SKM-1 (cell line): ENCODE measurements around the gene IQCK.
"Not testable (repeated sequence)": the region's sequence is repeated elsewhere in the genome, so short reads cannot be mapped to it uniquely, and the experiment has no call there.

Experiments
- DNase-seq: peaks from one replicate; lab custom pipeline; 2025; ENCODE audit not compliant: unreplicated experiment; lab: John Stamatoyannopoulos, UW

Gene IQCK

GRCh38 chr16:19785081-19785480 lies 67.0 kb downstream of the IQCK start:
- no peak for DNase-seq

DNA sequence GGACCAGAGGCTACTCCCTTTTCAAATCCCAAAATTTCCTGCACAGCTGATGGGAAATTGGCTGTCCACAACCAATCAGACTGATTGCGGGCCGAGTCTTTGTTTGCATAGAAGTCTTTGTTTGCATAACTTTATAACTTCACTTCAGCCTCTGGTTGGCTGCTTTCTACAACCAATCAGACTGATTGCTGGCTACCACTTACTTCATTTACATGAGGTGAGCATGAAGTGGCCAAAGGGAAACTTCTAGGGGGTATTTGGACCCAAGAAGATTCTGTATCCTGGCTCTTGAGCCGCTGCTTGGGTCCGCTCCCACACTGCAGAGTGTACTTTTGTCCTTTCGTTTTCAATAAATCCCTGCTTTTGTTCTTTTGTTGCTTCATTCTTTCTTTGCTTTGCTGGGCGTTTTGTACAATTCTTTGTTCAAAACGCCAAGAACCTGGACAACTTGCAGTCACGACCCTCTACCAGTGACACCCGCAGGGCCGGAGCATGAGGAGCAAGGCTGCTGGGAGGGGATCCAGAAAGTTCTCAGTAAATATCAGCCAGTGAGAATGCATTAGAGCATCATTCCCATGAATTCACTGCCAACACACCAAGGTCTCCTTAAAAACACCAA lies 67.5 kb downstream of the IQCK start:
- no peak for DNase-seq

GRCh38 chr16:19801369-19801768 lies 83.3 kb downstream of the IQCK start:
- not testable (repeated sequence) for DNase-seq

- DNase-seq = not testable (repeated sequence)
Observed at GRCh38 chr16:19801824-19802223, 83.8 kb downstream of the IQCK start.

- DNase-seq = no peak
Observed at GRCh38 chr16:19802612-19803011, 84.5 kb downstream of the IQCK start.

DNA sequence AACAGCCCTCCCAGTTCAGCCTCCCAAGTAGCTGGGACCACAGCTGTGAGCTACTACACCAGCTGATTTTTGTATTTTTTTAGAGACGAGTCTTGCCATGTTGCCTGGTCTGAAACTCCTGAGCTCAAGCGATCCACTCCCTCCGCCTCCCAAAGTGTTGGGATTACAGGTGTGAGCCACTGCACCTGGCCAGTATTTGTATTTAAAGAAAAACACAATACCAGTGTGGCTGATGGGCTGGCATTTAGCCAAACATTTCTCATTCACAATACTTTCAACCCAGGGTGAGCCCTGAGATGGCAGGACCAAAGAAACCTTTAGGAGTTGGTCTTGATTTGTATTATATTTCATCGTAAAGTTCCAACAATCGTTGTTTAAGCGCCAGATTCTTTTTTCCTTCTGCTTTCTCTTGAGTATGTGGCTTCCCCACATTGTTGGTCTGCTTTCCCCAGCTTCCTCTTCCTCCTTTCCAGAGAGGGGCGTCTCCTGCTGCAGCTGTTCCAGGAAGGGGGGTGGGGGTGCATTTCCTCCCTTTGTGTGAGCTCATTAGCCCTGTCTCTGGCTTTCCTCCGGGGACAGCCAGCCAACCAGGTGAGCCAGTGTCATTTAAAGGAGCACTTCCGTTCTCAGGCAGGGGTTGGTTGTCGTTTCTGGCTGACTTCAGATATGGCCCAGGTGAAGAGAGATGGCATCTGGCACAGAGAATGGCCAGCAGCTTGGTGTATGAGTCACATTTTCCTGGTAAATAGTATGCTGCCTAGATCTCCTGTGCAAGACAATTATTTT lies 86.7 kb downstream of the IQCK start:
- peak; percentile 77 for DNase-seq

DNA sequence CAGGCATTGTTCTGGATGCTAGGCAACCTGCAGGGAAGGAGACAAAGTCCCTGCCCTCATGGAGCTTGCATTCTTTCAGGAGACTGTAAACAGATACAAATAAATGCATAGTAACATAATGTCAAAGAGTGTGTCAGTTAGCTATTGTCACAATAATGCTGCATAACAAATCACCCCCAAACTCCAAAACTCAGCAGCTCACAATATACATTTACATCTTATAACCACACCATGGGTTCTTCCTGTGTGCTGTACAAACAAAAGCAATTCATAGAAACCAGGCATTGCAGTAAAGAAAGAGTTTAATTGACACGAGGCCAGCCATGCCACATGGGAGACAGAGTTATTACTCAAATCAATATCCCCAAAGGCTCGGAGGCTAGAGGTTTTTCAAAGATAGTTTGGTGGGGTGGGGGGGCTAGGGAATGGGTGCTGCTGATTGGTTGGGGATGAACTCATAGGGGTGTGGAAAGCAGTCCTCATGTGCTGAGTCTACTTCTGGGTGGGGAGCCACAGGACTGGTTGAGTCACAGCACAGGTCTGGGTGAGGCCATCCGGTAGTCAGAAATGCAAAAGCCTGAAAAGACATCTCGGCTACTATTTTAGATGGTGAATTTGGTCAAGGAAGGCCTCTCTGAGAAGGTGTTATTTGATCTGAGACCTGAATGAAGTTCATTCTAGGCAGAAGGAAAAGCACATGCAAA lies 87.5 kb downstream of the IQCK start:
- no peak for DNase-seq

DNA sequence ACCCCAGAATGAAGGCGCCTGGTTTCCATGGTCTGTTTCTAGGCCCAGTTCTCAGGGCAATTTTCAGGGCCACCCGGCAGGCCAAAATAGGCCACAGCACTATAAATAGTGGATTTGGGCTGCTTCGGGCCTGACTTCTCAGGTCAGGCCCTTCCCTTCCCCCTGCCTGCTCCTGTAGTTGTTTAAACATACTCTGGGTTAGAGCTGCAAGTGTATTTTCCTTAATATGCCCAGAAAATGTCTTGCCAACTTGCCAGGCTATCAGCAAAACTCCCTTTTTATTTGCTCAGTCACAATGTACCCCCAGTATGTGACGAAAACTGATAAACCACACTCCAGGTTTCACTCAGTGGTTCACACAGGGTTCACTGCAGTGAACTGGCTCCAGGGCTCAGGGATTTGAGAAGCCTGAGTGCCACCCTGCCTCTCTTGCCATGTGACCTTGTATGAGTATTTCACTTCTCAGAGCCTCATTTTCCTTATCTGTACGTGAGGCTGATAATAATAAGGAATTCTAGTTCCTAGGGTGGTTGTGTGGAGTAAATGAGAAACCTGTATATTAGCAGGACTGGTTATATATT lies 90.1 kb downstream of the IQCK start:
- no peak for DNase-seq

DNA sequence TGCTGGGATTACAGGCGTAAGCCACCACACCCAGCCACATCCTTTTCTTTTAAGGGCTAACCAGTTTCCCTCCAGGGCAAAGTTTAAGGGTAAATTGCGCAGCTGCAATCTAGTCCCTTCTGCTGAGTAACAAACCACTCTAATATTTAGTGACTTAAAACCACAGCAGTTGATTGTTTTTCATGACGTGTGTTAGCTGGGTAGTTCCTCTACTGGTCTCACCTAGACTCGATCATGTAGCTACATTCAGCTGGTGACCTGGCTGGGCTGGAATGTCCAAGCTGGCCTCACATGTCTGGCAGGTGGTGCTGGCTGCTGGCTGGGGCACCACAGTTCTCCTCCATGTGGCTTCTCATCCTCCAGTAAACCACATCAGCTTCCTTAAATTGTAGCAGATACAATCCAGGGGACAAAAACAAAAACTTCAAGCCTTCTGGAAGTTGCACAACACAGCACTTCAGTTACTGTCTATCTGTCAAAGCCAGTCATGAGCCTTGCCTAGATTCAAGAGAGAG lies 91.1 kb downstream of the IQCK start:
- peak; percentile 52 for DNase-seq

GRCh38 chr16:19809693-19810092 lies 91.6 kb downstream of the IQCK start:
- no peak for DNase-seq

DNA sequence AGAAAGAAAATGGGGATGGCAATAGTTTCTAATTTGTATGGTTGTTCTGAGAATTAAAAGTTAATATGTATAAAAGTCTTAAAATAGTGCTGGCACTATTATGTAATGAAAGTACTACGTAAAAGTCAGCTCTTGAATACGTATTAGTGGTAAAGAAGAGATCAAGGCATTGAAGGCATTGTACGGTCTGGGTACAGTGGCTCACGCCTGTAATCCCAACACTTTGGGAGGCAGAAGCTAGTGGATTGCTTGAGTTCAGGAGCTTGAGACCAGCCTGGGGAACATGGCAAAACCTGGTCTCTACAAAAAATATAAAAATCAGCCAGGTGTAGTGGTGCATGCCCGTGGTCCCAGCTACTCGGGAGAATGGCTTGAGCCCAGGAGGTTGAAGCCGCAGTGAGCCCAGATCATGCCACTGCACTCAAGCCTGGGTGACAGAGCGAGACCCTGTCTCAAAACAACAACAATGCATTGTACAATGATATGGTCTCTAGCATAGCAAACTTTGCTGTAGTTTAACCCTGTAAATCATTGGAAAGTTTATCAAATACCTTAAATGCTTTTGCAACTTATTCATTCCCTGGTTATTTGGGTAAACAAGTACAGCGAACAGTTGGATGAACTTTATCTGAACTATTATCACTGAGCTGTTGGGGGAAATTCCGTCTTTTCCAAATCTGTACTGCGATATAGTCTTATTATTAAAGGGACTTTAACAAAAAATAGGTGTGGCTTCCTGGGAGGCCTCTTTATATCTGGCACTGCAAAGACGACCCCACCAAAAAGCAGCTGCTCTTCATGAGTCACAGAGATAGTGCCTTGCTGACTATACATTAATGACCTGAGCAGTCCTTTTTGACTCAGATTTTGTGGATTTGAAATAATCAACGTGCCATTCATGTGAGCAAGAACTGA lies 93.0 kb downstream of the IQCK start:
- no peak for DNase-seq

DNA sequence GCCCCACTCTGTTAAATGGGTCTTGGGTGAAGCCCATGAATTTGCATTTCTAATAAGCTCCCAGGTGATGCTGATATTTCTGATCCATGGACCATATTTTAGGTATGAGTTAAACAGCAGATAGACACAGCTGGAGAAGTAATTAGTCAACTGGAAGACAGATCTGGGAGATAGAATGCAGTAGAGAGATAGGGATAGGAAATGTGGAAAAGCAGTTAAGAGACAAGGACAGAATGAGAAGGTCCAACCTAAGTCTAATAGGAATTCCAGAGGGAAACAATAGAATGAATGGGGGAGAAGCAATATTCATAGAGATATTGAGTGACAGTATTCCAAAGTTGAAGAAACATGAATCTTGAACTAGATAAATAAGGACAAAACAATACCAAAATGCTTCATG lies 94.9 kb downstream of the IQCK start:
- DNase-seq = no peak

DNA sequence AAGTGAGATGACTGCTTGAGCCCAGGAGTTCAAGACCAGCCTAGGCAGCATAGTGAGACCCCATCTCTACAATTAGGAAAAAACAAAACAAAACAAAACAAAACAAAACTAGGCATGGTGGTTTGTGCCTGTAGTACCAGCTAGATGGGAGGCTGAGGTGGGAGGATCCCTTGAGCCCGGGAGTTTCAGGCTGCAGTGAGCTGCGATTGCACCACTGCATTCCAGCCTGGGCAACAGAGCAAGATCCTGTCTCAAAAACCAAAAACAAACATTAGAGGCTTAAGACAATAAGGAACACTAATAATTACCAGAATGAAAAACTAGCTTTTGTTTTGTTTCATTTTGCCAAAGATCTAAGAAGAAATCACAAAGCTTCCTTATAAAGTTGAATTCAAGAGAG lies 97.3 kb downstream of the IQCK start:
- no peak for DNase-seq

GRCh38 chr16:19817122-19817521 lies 99.1 kb downstream of the IQCK start:
- DNase-seq = no peak

GRCh38 chr16:19817875-19818274 lies 99.8 kb downstream of the IQCK start:
- no peak for DNase-seq

GRCh38 chr16:19822533-19822932 lies 104.5 kb downstream of the IQCK start:
- DNase-seq = no peak

- no peak for DNase-seq
Observed at GRCh38 chr16:19823322-19823721, 105.3 kb downstream of the IQCK start.

DNA sequence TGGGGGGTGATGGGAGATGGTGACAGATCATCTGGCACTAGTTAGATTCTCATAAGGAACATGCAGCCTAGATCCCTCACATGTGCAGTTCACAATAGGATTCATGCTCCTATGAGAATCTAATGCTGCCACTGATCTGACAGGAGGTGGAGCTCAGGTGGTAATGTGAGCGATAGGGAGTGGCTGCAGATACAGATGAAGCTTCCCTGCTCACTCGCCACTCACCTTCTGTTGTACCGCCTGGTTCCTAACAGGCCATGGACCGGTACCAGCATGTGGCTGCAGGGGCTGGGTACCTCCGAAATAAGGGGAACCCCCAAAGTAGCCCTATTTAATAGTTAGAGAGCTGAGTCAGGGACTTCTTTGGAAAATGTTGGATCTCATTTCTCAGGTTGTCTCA lies 106.1 kb downstream of the IQCK start:
- DNase-seq = no peak

DNA sequence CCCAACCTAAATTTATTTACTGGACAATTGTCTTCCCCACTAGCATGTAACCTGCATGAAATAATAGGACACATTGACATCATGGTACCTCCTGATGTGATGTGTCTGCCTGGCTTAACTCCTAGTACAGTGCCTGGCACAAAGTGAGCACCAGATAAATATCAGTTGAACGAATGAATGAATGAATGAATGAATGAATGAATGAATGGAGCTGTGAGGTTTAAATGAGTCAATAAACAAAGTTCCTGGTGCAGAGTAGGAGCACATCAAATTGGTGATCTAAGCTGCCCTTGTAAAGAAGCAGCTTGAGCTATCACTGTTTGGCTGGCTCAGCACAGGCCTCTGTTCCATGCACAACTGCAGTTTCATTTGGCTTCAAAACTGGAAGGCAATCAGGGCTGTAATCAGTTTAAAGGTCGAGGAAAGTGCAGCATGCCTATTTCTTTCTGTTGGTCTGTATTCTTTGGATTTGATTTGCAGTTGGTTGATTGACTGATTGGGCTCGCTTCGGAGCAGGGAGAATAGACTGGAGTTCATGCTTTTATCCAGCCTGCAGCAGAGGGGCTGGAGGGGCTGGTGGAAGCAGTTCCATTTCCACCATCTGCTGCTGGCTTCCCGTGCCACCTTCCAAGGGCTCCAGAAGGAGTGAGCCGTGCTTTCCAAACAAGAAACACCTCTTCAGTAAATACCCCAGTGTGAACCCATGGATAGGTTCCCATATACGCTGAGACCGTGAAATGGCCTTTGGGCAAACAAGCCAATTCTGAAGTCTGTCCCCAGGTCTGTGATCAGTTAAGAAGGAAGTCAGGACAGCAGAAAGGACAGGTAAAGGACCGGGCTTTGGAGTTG lies 112.0 kb downstream of the IQCK start:
- no peak for DNase-seq
